Lung (tissue), 16 donors: ENCODE results near the gene MAST4. TPM values are rescaled to one million over a fixed set of nuclear protein-coding genes. Genes with fewer than 3 reads are reported as not detected.

Experiments used
- ATAC-seq: fragments of 200-7000 bp; cut with Tn5 transposase; one replicate; pipeline ENCODE4 v1.9.1; 2020; ENCODE audit warnings: moderate number of reproducible peaks; ENCODE audit not compliant: insufficient read depth, low FRiP score
- DNase-seq, 3 donors: peaks; one replicate each; pipeline ENCODE4 v3.0.0-alpha.2; 2013 to 2017
- H3K27ac ChIP-seq, 2 donors: one replicate each; pipeline ENCODE4 v1.5.1; 2013; ENCODE audit warnings: mild to moderate bottlenecking in 2 of 2, moderate library complexity in 2 of 2, control low read depth in 1 of 2, inconsistent platforms in 1 of 2, low read depth in 1 of 2, low read length in 1 of 2
- H3K27me3 ChIP-seq, 3 donors: one replicate each; pipeline ENCODE4 v1.5.1; 2013; ENCODE audit warnings: low read length in 2 of 3; ENCODE audit not compliant: control insufficient read depth in 3 of 3, insufficient read depth in 3 of 3
- H3K36me3 ChIP-seq, 4 donors: one replicate each; pipeline ENCODE4 v1.5.1; 2013; ENCODE audit warnings: low read length in 4 of 4, mild to moderate bottlenecking in 1 of 4, moderate library complexity in 1 of 4; ENCODE audit not compliant: control insufficient read depth in 4 of 4, insufficient read depth in 4 of 4
- H3K4me1 ChIP-seq, 5 donors: one replicate each; pipeline ENCODE4 v1.5.1; 2013; ENCODE audit warnings: low read length in 5 of 5, mild to moderate bottlenecking in 2 of 5, moderate library complexity in 1 of 5; ENCODE audit not compliant: control insufficient read depth in 5 of 5, insufficient read depth in 5 of 5
- H3K4me3 ChIP-seq: one replicate; pipeline ENCODE4 v1.5.1; 2013; ENCODE audit warnings: mild to moderate bottlenecking, control low read depth, moderate library complexity
- H3K9ac ChIP-seq, 2 donors: one replicate each; pipeline ENCODE4 v1.5.1; 2013; ENCODE audit warnings: low read length in 2 of 2, control low read depth in 1 of 2; ENCODE audit not compliant: insufficient read depth in 1 of 2
- H3K9me3 ChIP-seq, 4 donors: one replicate each; pipeline ENCODE4 v1.5.1; 2013; ENCODE audit warnings: low read length in 3 of 4, mild to moderate bottlenecking in 1 of 4, moderate library complexity in 1 of 4; ENCODE audit not compliant: control insufficient read depth in 4 of 4, insufficient read depth in 3 of 4
- CTCF ChIP-seq: IDR thresholded peaks from 2 replicates; pipeline ENCODE4 v1.5.1; 2012; ENCODE audit warnings: mild to moderate bottlenecking; ENCODE audit errors: control extremely low read depth, extremely low read depth
- WGBS, 2 donors: extraction: QIAGEN DNeasy Blood & Tissue Kit; methylation state at CpG; one replicate each; pipeline ENCODE4 v1.1.7; 2013; 5-methylcytosine and 5-hydroxymethylcytosine counted together
- long read RNA-seq, 5 donors: transcript quantifications; one replicate each; lab custom pipeline, GENCODE V29; 2026
- polyA plus RNA-seq, 2 donors: library from polyadenylated mRNA; stranded (reverse); fragments of 200-250 nt; gene quantifications; one replicate each; pipeline ENCODE4 v1.2.1, GENCODE V29; 2013
- total RNA-seq, 2 donors: library from RNA; depleted of rRNA in 1 of 2; stranded (reverse); fragments of >200 nt in 1 of 2; gene quantifications; one replicate each; pipeline ENCODE4 v1.2.1, GENCODE V29; 2014 to 2021
- donor health status: control.
- donor health status: control.
- donor health status: Bipolar disorder and iron deficiency.
- donor health status: healthy.
- donor health status: DM: yes; HTN: yes; CAD: no.

Gene MAST4
- total RNA-seq (100 to 1,000 TPM in 1 of 2 donors, 10 to 100 TPM in 1; 72.9 to 153 TPM), polyA plus RNA-seq (10 to 100 TPM; 13.9 to 19.5 TPM)
- long read RNA-seq, donor 1, partial matches to known transcripts = 30 of 36 reads
- long read RNA-seq, donor 1, other reads (novel, unspliced or antisense) = 0 of 36 reads
- long read RNA-seq, donor 2, partial matches to known transcripts = 7 of 10 reads
- long read RNA-seq, donor 2, other reads (novel, unspliced or antisense) = 0 of 10 reads
- long read RNA-seq, donor 3, partial matches to known transcripts = 0 of 3 reads
- long read RNA-seq, donor 3, other reads (novel, unspliced or antisense) = 0 of 3 reads
- long read RNA-seq, donor 4 = 0 reads
- long read RNA-seq, donor 5, partial matches to known transcripts = 77 of 82 reads
- long read RNA-seq, donor 5, other reads (novel, unspliced or antisense) = 0 of 82 reads

DNA sequence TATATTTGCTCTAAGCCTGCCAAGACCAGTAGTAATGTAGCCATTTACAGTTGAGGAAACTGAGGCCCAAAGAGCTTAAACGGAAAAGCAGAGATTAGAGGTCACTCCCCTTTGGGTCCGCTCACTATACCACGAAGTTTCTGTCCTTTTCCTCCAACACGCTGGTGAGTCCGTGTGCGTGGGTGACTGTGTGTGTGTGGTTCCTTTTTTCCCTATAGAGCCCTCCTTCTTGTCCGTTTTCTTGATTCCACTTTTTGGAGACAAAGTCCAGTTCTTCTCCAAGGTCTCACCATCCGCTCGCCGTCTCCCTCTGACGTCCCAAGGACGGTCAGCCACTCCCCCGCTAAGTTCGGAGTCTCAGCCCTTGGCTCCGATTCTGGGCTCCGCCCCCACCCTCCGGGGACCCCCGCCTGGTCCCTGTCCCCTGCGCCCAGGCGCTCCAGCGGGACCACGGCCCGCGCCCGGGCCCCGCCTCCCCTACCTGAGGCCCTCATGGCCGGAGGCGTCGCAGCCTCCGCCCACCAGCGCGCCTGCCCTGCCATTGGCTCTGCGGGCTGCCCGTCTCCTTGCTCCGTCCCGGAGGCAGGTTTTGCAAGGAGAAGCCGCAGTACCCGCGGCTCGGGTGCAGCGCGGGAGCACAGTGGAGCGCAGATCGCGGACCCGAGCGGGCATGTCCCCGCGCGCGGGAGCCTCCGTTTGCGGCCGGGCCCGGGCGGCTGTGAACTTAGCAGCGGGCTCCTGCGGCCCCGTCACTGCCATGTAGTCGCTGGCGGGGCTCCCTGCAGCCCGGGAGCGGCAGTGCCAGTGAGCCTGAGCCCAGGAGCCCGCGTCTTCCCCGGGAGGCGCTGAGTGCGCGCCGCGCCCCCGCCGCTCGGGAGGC lies at the start of gene MAST4:
MAST4 (plus strand) TSS at position 638 of the 880 bp plus-strand sequence. CDS start 263 bp downstream, outside the sequence.
- no peaks in the 10 kb centered on the region for H3K27me3 ChIP-seq
- no peaks in the 10 kb centered on the region for H3K9me3 ChIP-seq
- DNase-seq = peak; percentile 95 to 98 (median 96)
- no peaks in the 10 kb centered on the region for H3K36me3 ChIP-seq
- peak; percentile 93 for ATAC-seq
- peaks cover 0 to 32% (median 8%) of the 10 kb centered on the region in 5 donors for H3K4me1 ChIP-seq
- H3K9ac ChIP-seq = peak within 1 kb of the TSS; percentile 6 to 69
- TF ChIP-seq CTCF = no peak
- H3K27ac ChIP-seq = peak within 1 kb of the TSS; percentile 3 to 80
- WGBS, 2 donors = 1% methylated on average over 68 to 74 of the region's 74 CpGs
- H3K4me3 ChIP-seq = peak within 1 kb of the TSS; percentile 63

GRCh38 chr5:66546541-66546940 lies 49.7 kb upstream of the MAST4 start:
- no peaks in the 10 kb centered on the region for H3K27me3 ChIP-seq
- peaks cover 0 to 2% (median 0%) of the 10 kb centered on the region in 5 donors for H3K4me1 ChIP-seq
- no peak for ATAC-seq
- no peak overlapping the region for H3K27ac ChIP-seq
- H3K36me3 ChIP-seq = no peaks in the 10 kb centered on the region
- TF ChIP-seq CTCF = no peak
- peaks cover 0 to 4% (median 1%) of the 10 kb centered on the region in 4 donors for H3K9me3 ChIP-seq
- no peak overlapping the region for H3K9ac ChIP-seq
- no peak for DNase-seq
- H3K4me3 ChIP-seq = no peak overlapping the region

DNA sequence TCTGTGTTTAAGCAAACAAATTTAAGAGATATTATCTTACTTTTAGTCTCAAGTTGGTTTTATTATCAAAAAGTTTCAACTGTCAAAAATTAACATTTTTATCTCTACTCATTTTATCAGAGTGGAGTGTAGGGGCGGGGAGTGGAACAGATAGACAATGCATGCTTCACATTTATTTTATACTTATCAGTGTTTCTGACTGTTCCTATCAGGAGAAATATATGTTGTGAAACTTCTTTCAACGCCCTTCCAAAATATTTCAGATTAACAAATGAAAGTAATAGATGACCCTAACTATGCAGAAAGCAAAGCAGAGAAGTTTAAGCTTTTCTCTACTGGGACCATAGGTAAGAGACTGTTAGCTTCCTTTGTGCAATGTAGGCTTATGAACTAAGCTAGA lies 44.9 kb upstream of the MAST4 start:
- no peak for TF ChIP-seq CTCF
- WGBS, 2 donors = 70 to 80% methylated on average over 2 of the region's 2 CpGs
- H3K36me3 ChIP-seq = no peaks in the 10 kb centered on the region
- H3K27ac ChIP-seq = no peak overlapping the region
- H3K4me1 ChIP-seq = peaks cover 0 to 5% (median 0%) of the 10 kb centered on the region in 5 donors
- peaks cover 0 to 6% (median 2%) of the 10 kb centered on the region in 4 donors for H3K9me3 ChIP-seq
- H3K9ac ChIP-seq = no peak overlapping the region
- ATAC-seq = no peak
- no peak overlapping the region for H3K4me3 ChIP-seq
- H3K27me3 ChIP-seq = no peaks in the 10 kb centered on the region
- DNase-seq = no peak
